HCT116 (cell line): ENCODE measurements around the gene ARHGAP33. TPM values are rescaled to one million over a fixed set of nuclear protein-coding genes. Genes with fewer than 3 reads are reported as not detected.
A peak's percentile ranks its signal among the peaks of the same experiment; 100 is the strongest.

Source experiments
- ATAC-seq: fragments of 200-7000 bp; cut with Tn5 transposase; 2 replicates; pipeline ENCODE4 v1.9.1; 2020; ENCODE audit warnings: mild to moderate bottlenecking, moderate library complexity
- BruUV-seq: library from RNA; stranded (reverse); fragments of 400-500 nt; replicated peaks from 2 replicates; lab custom pipeline; 2021; lab: Mats Ljungman, UMichigan
- CTCF ChIA-PET: fragments of 300-600 bp; sonication (Branson Sonifier 250); formaldehyde crosslinking; loops from one replicate; lab custom pipeline; 2021; ENCODE audit warnings: antibody characterized with exemption; lab: Charles Lee
- POLR2A ChIA-PET: fragments of 300-600, 350-600 bp; sonication (Branson Sonifier 250); formaldehyde crosslinking; loops from one replicate; lab custom pipeline; 2021; ENCODE audit warnings: antibody characterized with exemption; lab: Charles Lee
- RAD21 ChIA-PET, 2 experiments: fragments of 300-600 bp; sonication (Branson Sonifier 250); formaldehyde crosslinking; loops; one replicate each; lab custom pipeline; 2023; ENCODE audit warnings: low total read pairs in 2 of 2; ENCODE audit not compliant: uncharacterized antibody in 2 of 2, unreplicated experiment in 2 of 2, low non-redundant PET in 1 of 2; lab: Charles Lee
- DNase-seq: peaks from one replicate; pipeline ENCODE4 v3.0.0-alpha.2; 2010; ENCODE audit warnings: low read depth, low spot score
- H2AFZ ChIP-seq: fragments of 200-600 bp; shearing (Covaris generic), sonication (generic); 2 replicates; pipeline ENCODE4 v1.6.1; 2017; ENCODE audit warnings: low read depth, mixed run types, mixed read lengths, antibody characterized with exemption, low read length; ENCODE audit not compliant: poor library complexity, severe bottlenecking
- H3K27ac ChIP-seq: 2 replicates; pipeline ENCODE4 v1.5.1; 2012; ENCODE audit warnings: low read depth, low read length
- H3K27me3 ChIP-seq: fragments of 200-600 bp; sonication (generic); 2 replicates; pipeline ENCODE4 v1.6.1; 2016; ENCODE audit warnings: mixed run types, low read length, mixed read lengths; ENCODE audit not compliant: insufficient read depth
- H3K36me3 ChIP-seq, 2 experiments: fragments of 200-500 bp in 1 of 2; fragments of 200-600 bp in 1 of 2; sonication (Bioruptor generic) in 1 of 2; sonication (generic) in 1 of 2; 2 replicates each; pipeline versions ENCODE4 v1.5.1 to v1.6.1; 2014 to 2016; ENCODE audit warnings: low read length in 2 of 2, inconsistent platforms in 1 of 2, mixed read lengths in 1 of 2, mixed run types in 1 of 2; ENCODE audit not compliant: insufficient read depth in 2 of 2, control insufficient read depth in 1 of 2
- H3K4me1 ChIP-seq, 2 experiments: fragments of 200-600 bp in 1 of 2; sonication (generic) in 1 of 2; 2 replicates each; pipeline versions ENCODE4 v1.5.1 to v1.6.1; 2012 to 2017; ENCODE audit warnings: low read length in 2 of 2, inconsistent platforms in 1 of 2, mild to moderate bottlenecking in 1 of 2, mixed read lengths in 1 of 2, mixed run types in 1 of 2, moderate library complexity in 1 of 2; ENCODE audit not compliant: insufficient read depth in 2 of 2, control insufficient read depth in 1 of 2
- H3K4me2 ChIP-seq: fragments of 200-600 bp; sonication (generic); 2 replicates; pipeline ENCODE4 v1.6.1; 2017; ENCODE audit warnings: mixed run types, low read length, mixed read lengths
- H3K4me3 ChIP-seq, 2 experiments: fragments of 200-600 bp in 1 of 2; sonication (generic) in 1 of 2; replicated peaks in 1 of 2; 2 replicates each; pipeline ENCODE4 v1.5.1; 2011 to 2016; ENCODE audit warnings: low read length in 2 of 2, control low read depth in 1 of 2, low read depth in 1 of 2, mild to moderate bottlenecking in 1 of 2, mixed read lengths in 1 of 2, mixed run types in 1 of 2
- H3K79me2 ChIP-seq: fragments of 200-600 bp; sonication (generic); 2 replicates; pipeline ENCODE4 v1.6.1; 2017; ENCODE audit warnings: mild to moderate bottlenecking, mixed run types, low read length, moderate library complexity, mixed read lengths; ENCODE audit not compliant: insufficient read depth
- H3K9ac ChIP-seq: fragments of 200-600 bp; sonication (generic); 2 replicates; pipeline ENCODE4 v1.6.1; 2016; ENCODE audit warnings: low read length, mixed read lengths
- H3K9me2 ChIP-seq: fragments of 200-600 bp; sonication (generic), shearing (Covaris generic); 2 replicates; pipeline ENCODE4 v1.6.1; 2017; ENCODE audit warnings: mixed run types, mild to moderate bottlenecking, moderate library complexity; ENCODE audit not compliant: insufficient read depth
- H3K9me3 ChIP-seq, 2 experiments: fragments of 200-500 bp in 1 of 2; fragments of 200-600 bp in 1 of 2; sonication (Bioruptor generic) in 1 of 2; sonication (generic) in 1 of 2; 2 replicates each; pipeline ENCODE4 v1.6.1; 2014 to 2017; ENCODE audit warnings: low read length in 2 of 2, mixed read lengths in 2 of 2, inconsistent platforms in 1 of 2, low read depth in 1 of 2, mild to moderate bottlenecking in 1 of 2, mixed run types in 1 of 2, moderate library complexity in 1 of 2; ENCODE audit not compliant: control insufficient read depth in 1 of 2, insufficient read depth in 1 of 2
- H4K20me1 ChIP-seq: fragments of 200-600 bp; sonication (generic), shearing (Covaris generic); 2 replicates; pipeline ENCODE4 v1.6.1; 2017; ENCODE audit warnings: mixed run types, mild to moderate bottlenecking, moderate library complexity; ENCODE audit not compliant: insufficient read depth
- EGR1 ChIP-seq: IDR thresholded peaks from 2 replicates; pipeline ENCODE4 v1.6.1; 2012; ENCODE audit warnings: low read depth
- MAX ChIP-seq: IDR thresholded peaks from 2 replicates; pipeline ENCODE4 v1.6.1; 2012
- REST ChIP-seq: IDR thresholded peaks from 2 replicates; pipeline ENCODE4 v1.6.1; 2012; ENCODE audit warnings: low read depth
- SRF ChIP-seq: IDR thresholded peaks from 2 replicates; pipeline ENCODE4 v1.6.1; 2012; ENCODE audit warnings: low read depth
- TCF7L2 ChIP-seq: IDR thresholded peaks from 2 replicates; pipeline ENCODE4 v1.7.0; 2011; ENCODE audit warnings: borderline replicate concordance, inconsistent platforms; ENCODE audit not compliant: insufficient read depth, insufficient read length; ENCODE audit errors: extremely low read depth
- ZBTB33 ChIP-seq: IDR thresholded peaks from 2 replicates; pipeline ENCODE4 v1.6.1; 2011; ENCODE audit warnings: mild to moderate bottlenecking, low read length, moderate library complexity; ENCODE audit not compliant: insufficient replicate concordance; ENCODE audit errors: extremely low read depth
- ZFX ChIP-seq: fragments of 450-650 bp; IDR thresholded peaks from 2 replicates; pipeline ENCODE4 v1.6.1; 2017
- intact Hi-C: fragments of 100-400 bp; cut with micrococcal nuclease; formaldehyde crosslinking; loops from 2 replicates; pipeline ENCODE4 v1.10.0; 2022
- total RNA-seq: library from RNA; stranded (reverse); gene quantifications from one replicate; pipeline ENCODE4 v1.2.1, GENCODE V29; 2021; ENCODE audit not compliant: unreplicated experiment

Gene ARHGAP33
- total RNA-seq, 1 experiment from 2014 or later: 30.2 TPM

GRCh38 chr19:35824150-35824549 is 48.8 kb downstream of the ARHGAP33 start:
- TF ChIP-seq SRF (no peak), REST (no peak)
- CTCF ChIA-PET: no interaction called here
- Histone ChIP-seq H3K27ac (no peak overlapping the region), H3K4me3 (no peak overlapping the region), H2AFZ (no peak overlapping the region), H3K9me2 (no peaks in the 10 kb centered on the region), H3K27me3 (peaks cover 11% of the 10 kb centered on the region), H4K20me1 (no peaks in the 10 kb centered on the region), H3K4me1 (peaks cover 0 to 8% of the 10 kb centered on the region in 2 experiments; a peak in 2 of 4 replicates), H3K79me2 (no peaks in the 10 kb centered on the region), H3K36me3 (no peaks in the 10 kb centered on the region), H3K9me3 (no peaks in the 10 kb centered on the region), H3K9ac (no peak overlapping the region), H3K4me2 (no peak overlapping the region)
- intact Hi-C loops: no loop called here
- ATAC-seq (no peak), DNase-seq (no peak)
- BruUV-seq: no TSS peak
- RAD21 ChIA-PET: no interaction called here
- POLR2A ChIA-PET: no interaction called here

GRCh38 chr19:35828692-35829301 is 53.4 kb downstream of the ARHGAP33 start:
- Histone ChIP-seq H3K9me3 (no peaks in the 10 kb centered on the region), H3K4me3 (no peak overlapping the region), H2AFZ (no peak overlapping the region), H3K4me1 (no peaks in the 10 kb centered on the region), H3K27ac (no peak overlapping the region), H4K20me1 (no peaks in the 10 kb centered on the region), H3K79me2 (no peaks in the 10 kb centered on the region), H3K27me3 (peaks cover 33% of the 10 kb centered on the region), H3K9ac (no peak overlapping the region), H3K36me3 (no peaks in the 10 kb centered on the region), H3K4me2 (no peak overlapping the region), H3K9me2 (no peaks in the 10 kb centered on the region)
- intact Hi-C loops: loop anchor here (2.0 kb wide), 1 partner anchor 50 kb away; no protein-coding TSS in a partner anchor
- DNase-seq (no peak), ATAC-seq (peak; percentile 60)
- ChIA-PET RAD21 (no interaction called here), POLR2A (no interaction called here), CTCF (no interaction called here)
- BruUV-seq: no TSS peak
- TF ChIP-seq ZBTB33: no peak
- TF ChIP-seq REST: peak; percentile 99
- no peak for TF ChIP-seq EGR1
- TF ChIP-seq ZFX: no peak
- peak; percentile 17; the same call in 1 of the 2 replicates for TF ChIP-seq MAX
- TF ChIP-seq TCF7L2: no peak
